ENCODE data around the gene WDR31. TPM values are rescaled to one million over a fixed set of nuclear protein-coding genes. Genes with fewer than 3 reads are reported as not detected.

WDR31 gene
- total RNA-seq, 1 experiment from 2014 or later, result 11.2 TPM

- no peak for DNase-seq
- ChIA-PET CTCF (no interaction called here), POLR2A (ENCODE audit: unreplicated experiment) (no interaction called here)
- no peak for TF ChIP-seq CTCF (conservative IDR thresholded peaks at IDR 0.05)
- no peak for TF ChIP-seq EZH2 (IDR thresholded peaks at IDR 0.05; ENCODE audit: low read depth)
- H3K27ac ChIP-seq, result no peak overlapping the region
- H3K9me3 ChIP-seq (ENCODE audit: insufficient read depth, low read depth), result no peaks in the 10 kb centered on the region
- H3K27me3 ChIP-seq (ENCODE audit: insufficient read depth, low read depth), result no peaks in the 10 kb centered on the region
- no peaks in the 10 kb centered on the region for H3K79me2 ChIP-seq (ENCODE audit: low read depth)
- H3K4me2 ChIP-seq, result no peak overlapping the region
- no TSS peak for BruUV-seq (replicated peaks)
- H3F3A ChIP-seq (ENCODE audit: insufficient read depth, low read depth), result no peaks in the 10 kb centered on the region
- H3K4me1 ChIP-seq (replicated peaks; ENCODE audit: insufficient read depth), result no peaks in the 10 kb centered on the region
- no peaks in the 10 kb centered on the region for H3K9me2 ChIP-seq (ENCODE audit: insufficient read depth)
- H4K20me1 ChIP-seq (ENCODE audit: insufficient read depth), result no peaks in the 10 kb centered on the region
- no peak overlapping the region for H3K4me3 ChIP-seq
- intact Hi-C loops (cut with micrococcal nuclease; ENCODE audit: unreplicated experiment), result no loop called here
- H3K36me3 ChIP-seq (ENCODE audit: low read depth), result no peaks in the 10 kb centered on the region
- no peak overlapping the region for H2AFZ ChIP-seq
These were observed 26.8 kb downstream of the WDR31 start for GRCh38 chr9:113313261-113313660.

GRCh38 chr9:113311961-113312360 is 28.1 kb downstream of the WDR31 start:
- H2AFZ ChIP-seq, result no peak overlapping the region
- no peaks in the 10 kb centered on the region; the same call in 1 of the 2 replicates for H3K4me1 ChIP-seq (replicated peaks; ENCODE audit: insufficient read depth)
- H3K9me2 ChIP-seq (ENCODE audit: insufficient read depth), result no peaks in the 10 kb centered on the region
- no peak overlapping the region for H3K4me2 ChIP-seq
- no peaks in the 10 kb centered on the region for H4K20me1 ChIP-seq (ENCODE audit: insufficient read depth)
- no peaks in the 10 kb centered on the region for H3K36me3 ChIP-seq (ENCODE audit: low read depth)
- H3F3A ChIP-seq (ENCODE audit: insufficient read depth, low read depth), result no peaks in the 10 kb centered on the region
- H3K79me2 ChIP-seq (ENCODE audit: low read depth), result no peaks in the 10 kb centered on the region
- H3K27ac ChIP-seq, result no peak overlapping the region
- POLR2A ChIA-PET (ENCODE audit: unreplicated experiment), result interaction anchor here (0.7 kb wide), 1 partner anchor 25 kb away, joined by 4 read pairs; no protein-coding TSS in a partner anchor
- no peaks in the 10 kb centered on the region for H3K9me3 ChIP-seq (ENCODE audit: insufficient read depth, low read depth)
- CTCF ChIA-PET, result no interaction called here
- BruUV-seq (replicated peaks), result no TSS peak
- no peak overlapping the region for H3K4me3 ChIP-seq
- TF ChIP-seq EZH2 (IDR thresholded peaks at IDR 0.05; ENCODE audit: low read depth) (no peak), CTCF (conservative IDR thresholded peaks at IDR 0.05) (no peak)
- intact Hi-C loops (cut with micrococcal nuclease; ENCODE audit: unreplicated experiment), result no loop called here
- no peaks in the 10 kb centered on the region for H3K27me3 ChIP-seq (ENCODE audit: insufficient read depth, low read depth)
- no peak for DNase-seq

DNA sequence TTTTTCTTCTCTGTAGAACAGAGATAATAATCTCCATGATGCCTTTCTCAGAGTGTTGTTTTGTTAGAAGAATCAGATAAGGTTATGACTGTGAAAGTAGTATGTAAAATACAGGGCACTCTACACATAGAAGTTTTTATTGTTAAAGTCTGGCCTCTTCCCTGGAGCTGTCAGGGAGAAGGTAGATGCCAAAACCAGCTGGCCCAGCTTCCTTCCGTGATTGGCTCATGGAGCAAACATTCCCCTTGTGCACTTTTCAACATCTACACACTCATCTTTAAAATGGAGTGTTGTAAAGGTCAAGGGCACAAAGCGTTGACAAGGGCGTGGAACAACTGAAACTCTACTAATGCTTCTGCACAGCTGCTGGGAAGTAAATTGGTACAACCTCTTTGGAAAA is 29.5 kb downstream of the WDR31 start:
- no peak for TF ChIP-seq EZH2 (IDR thresholded peaks at IDR 0.05; ENCODE audit: low read depth)
- no peak for TF ChIP-seq CTCF (conservative IDR thresholded peaks at IDR 0.05)
- ChIA-PET POLR2A (ENCODE audit: unreplicated experiment) (no interaction called here), CTCF (interaction anchor here (1.1 to 1.2 kb wide), 2 partner anchors 19 to 100 kb away, joined by 3 to 6 read pairs; partner anchors contain the start of genes C9orf43 and POLE3)
- H3K27me3 ChIP-seq (ENCODE audit: insufficient read depth, low read depth), result no peaks in the 10 kb centered on the region
- no peaks in the 10 kb centered on the region for H3K9me3 ChIP-seq (ENCODE audit: insufficient read depth, low read depth)
- BruUV-seq (replicated peaks), result no TSS peak
- DNase-seq, result no peak
- H3K4me1 ChIP-seq (replicated peaks; ENCODE audit: insufficient read depth), result no peaks in the 10 kb centered on the region; the same call in 1 of the 2 replicates
- H3K36me3 ChIP-seq (ENCODE audit: low read depth), result no peaks in the 10 kb centered on the region
- intact Hi-C loops (cut with micrococcal nuclease; ENCODE audit: unreplicated experiment), result no loop called here
- H2AFZ ChIP-seq, result no peak overlapping the region
- no peaks in the 10 kb centered on the region for H3K79me2 ChIP-seq (ENCODE audit: low read depth)
- no peaks in the 10 kb centered on the region for H4K20me1 ChIP-seq (ENCODE audit: insufficient read depth)
- H3K4me2 ChIP-seq, result no peak overlapping the region
- no peaks in the 10 kb centered on the region for H3F3A ChIP-seq (ENCODE audit: insufficient read depth, low read depth)
- no peak overlapping the region for H3K4me3 ChIP-seq
- H3K27ac ChIP-seq, result no peak overlapping the region
- no peaks in the 10 kb centered on the region for H3K9me2 ChIP-seq (ENCODE audit: insufficient read depth)

All from PC-9 (cell line).